Body of pancreas (tissue), 4 donors: ENCODE results near the gene POLR3A.

ENCODE experiments used
- CTCF ChIP-seq, 7 experiments: fragments of 450-650 bp in 4 of 7; fragments of 200-600 bp in 3 of 7; sonication (generic) in 3 of 7; IDR thresholded peaks; one replicate each; pipeline ENCODE4 v1.5.1; 2016 to 2019; ENCODE audit warnings: antibody characterized with exemption in 7 of 7
- POLR2A ChIP-seq, 3 donors: fragments of 450-650 bp; IDR thresholded peaks; one replicate each; pipeline ENCODE4 v1.6.1; 2016; ENCODE audit warnings: antibody characterized with exemption in 3 of 3, mild to moderate bottlenecking in 2 of 3

- no peak for TF ChIP-seq CTCF (IDR thresholded peaks at IDR 0.05)
- TF ChIP-seq POLR2A (IDR thresholded peaks at IDR 0.05): no peak
Measured at GRCh38 chr10:77940225-77940624, 89.1 kb downstream of the POLR3A start.
